Measurements from ENCODE around the gene ADRB1.

Gene ADRB1

DNA sequence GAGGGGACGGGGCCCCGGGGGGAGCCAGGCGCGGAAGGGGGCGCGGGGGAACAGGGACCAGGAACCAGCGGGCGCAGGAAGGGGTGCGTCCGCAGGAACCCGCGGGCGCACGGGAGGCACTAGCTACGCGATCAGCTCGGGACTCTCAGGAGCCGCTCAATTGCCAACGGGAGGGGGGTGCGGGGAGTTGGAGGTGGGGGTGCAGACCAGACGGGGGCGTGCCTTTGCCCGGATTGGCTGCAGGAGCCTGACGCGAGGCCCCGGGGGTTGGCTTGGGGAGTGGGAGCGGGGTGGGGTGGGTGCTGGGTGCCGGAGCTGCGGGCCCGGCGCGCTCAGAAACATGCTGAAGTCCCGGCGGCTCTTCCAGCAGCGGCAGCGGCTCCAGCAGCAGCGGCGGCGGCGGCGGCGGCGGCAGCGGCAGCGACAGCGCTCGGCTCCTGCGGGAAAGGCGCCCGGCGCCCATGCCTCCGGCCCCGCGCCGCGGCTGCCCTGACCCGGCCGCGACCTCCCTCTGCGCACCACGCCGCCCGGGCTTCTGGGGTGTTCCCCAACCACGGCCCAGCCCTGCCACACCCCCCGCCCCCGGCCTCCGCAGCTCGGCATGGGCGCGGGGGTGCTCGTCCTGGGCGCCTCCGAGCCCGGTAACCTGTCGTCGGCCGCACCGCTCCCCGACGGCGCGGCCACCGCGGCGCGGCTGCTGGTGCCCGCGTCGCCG is at the start of gene ADRB1:
Gene ADRB1 (plus strand): TSS at position 335 of the 715 bp plus-strand sequence. CDS start 267 bp downstream, at position 602.
- DNase-seq, result peak; percentile 93

DNA sequence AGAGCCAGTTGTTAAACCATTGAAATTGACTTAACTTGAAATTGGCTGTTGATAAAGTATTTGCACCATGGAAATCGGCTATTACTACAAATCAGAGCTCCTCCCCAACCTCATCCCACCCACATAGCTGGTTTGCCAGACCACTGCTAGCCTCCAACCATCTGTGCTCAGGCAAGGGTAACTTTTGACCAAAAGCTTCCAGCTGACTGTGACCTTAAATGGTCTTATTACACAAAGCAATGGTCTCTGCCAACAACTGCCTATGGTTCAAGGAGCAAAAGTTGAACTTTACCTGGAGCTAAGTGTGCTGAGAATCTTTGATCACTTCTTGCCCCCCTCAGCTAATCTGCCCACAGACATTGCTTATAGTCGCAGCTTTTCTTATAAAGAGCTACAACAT is 48.5 kb upstream of the ADRB1 start:
- no peak for DNase-seq

DNA sequence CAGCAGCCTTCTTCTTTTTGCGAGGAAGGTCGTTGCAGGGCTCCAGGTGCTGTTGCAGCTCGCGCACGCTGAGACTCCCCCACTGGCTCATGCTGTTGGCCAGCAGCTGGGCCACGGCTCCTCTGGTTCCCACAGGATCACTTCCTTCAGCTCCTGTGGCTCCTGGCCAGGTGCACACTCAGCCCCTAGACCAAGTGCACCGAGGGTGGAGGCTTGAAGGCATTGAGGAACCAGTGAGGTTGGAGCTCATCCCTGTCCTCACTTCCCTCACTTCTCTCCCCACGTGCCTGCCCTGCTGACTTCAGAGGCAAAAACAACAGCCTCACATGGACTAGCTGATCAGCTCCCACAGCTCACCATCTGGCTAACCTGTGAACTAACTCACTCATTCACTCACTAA is 46.2 kb upstream of the ADRB1 start:
- DNase-seq, result peak; percentile 39

DNA sequence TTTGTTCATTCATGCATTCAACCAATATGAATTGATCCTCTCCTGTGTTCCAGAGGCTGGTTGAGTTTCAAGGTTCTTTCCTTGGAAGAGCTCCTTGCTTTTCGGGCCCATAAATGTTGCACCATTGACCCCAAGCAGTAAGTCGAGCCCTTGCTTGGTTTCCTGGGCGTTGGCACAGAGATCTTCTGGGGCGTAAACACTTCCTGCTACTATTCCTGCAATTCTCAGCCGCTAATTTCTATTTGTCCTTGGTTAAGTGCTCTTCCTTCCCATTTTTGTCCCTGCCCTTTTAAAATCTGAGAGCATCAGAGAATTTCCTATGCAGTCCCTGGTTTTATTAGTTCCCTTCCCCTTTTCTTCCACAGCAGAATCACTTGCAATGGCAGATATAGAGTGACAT is 44.1 kb upstream of the ADRB1 start:
- DNase-seq, result no peak

GRCh38 chr10:114000457-114001010 is 43.1 kb upstream of the ADRB1 start:
- no peak for DNase-seq

- DNase-seq, result peak; percentile 14
Observed at GRCh38 chr10:114002422-114002821, 41.2 kb upstream of the ADRB1 start.

DNA sequence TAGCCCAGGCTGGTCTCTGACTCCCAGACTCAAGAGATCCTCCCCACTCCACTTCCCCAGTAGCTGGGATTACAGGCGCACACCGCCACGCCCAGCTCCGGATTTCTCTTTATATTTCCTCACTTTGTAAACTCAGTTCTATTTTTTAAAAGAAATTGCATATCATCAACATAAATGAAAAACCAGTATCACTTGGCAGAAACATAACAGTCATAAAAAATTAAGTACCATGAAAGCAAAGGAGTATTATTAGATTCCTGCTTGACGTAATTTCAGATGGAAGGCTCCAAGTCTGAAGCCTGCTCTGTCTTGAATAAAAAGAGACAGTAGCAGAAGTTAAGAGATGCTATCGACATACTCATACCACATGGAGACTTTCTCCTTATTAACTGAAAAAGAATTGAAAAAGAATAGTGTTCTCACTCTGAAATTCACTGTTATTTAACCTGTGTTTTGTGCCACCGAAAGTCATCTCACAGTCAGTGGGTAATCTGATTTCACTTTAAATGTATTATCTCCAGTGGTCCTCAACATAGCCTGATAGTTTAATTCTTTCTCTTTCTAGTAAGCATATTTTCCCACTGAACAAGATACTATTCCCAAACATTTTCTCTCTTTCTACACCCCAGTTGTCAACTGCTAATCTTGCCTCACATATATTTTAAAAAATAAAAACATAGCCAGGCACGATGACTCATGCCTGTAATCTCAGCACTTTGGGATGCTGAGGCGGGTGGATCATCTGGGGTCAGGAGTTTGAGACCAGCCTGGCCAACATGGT is 40.3 kb upstream of the ADRB1 start:
- DNase-seq, result no peak

- DNase-seq, result peak; percentile 65
Observed at GRCh38 chr10:114009281-114009996, 34.2 kb upstream of the ADRB1 start.

DNA sequence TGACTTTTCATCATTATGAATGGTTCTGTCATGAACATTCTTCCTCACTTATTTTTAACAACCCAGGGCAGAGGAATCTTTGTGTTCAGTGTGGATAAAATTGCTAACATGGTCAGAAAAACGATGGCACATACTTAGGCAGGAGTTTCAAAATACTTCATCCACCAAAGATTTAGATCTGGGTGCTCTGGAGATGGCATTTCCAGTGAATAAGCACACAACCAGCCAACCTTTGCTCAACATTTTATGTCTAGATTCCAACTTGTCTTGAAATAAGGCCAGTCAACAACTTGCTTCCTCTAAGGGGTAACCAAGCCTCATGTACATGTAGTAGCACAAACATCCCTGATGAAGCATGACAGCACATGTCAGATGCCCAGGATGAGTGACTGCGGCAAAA is 33.4 kb upstream of the ADRB1 start:
- no peak for DNase-seq

DNA sequence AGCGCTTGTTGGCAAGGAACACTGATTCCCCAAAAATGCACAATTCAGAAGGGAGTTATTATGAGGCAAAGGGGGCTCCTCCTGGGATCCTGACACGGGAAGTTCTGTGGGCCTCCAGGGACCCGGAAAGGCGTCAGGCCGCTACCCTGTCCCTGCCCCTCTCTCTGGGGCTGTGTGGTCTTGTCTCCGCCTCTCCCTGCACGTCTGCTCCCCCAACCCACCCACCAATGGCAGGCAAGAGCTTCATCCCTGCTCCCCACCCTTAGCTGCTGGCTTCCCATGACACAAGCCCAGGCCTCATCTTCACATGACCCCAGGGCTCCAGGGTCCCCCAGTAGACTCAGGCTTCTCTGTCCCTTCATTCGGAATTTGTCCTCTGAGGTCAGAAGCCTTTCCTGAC is 31.0 kb upstream of the ADRB1 start:
- no peak for DNase-seq

GRCh38 chr10:114015708-114016107 is 28.0 kb upstream of the ADRB1 start:
- DNase-seq, result no peak

GRCh38 chr10:114017271-114017670 is 26.4 kb upstream of the ADRB1 start:
- DNase-seq, result no peak

DNA sequence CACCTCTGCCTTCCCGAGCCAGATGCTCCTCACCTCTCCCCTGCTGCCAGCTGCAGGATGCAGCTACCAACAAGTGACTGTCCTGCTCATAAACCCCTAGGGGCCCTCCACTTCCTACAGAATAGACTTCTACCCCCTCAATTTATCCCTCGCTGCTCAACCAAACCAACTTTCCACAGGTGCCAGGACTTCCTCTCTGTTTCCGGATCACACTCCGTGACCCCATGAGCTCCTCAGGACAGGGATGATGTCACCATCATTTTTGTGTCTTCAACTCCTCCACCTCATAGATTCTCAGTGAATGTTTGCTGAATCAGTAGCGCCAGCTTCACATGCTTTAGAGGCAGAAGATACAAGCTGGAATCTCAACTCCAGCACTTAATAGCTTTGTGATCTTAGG is 25.8 kb upstream of the ADRB1 start:
- DNase-seq, result no peak

- no peak for DNase-seq
Observed at GRCh38 chr10:114019226-114019625, 24.4 kb upstream of the ADRB1 start.

GRCh38 chr10:114021154-114021553 is 22.5 kb upstream of the ADRB1 start:
- no peak for DNase-seq

- no peak for DNase-seq
Observed at GRCh38 chr10:114021717-114022680, 21.7 kb upstream of the ADRB1 start.

- no peak for DNase-seq
Observed at GRCh38 chr10:114022766-114023597, 20.7 kb upstream of the ADRB1 start.

GRCh38 chr10:114024876-114025610 is 18.6 kb upstream of the ADRB1 start:
- peak; percentile 13 for DNase-seq

DNA sequence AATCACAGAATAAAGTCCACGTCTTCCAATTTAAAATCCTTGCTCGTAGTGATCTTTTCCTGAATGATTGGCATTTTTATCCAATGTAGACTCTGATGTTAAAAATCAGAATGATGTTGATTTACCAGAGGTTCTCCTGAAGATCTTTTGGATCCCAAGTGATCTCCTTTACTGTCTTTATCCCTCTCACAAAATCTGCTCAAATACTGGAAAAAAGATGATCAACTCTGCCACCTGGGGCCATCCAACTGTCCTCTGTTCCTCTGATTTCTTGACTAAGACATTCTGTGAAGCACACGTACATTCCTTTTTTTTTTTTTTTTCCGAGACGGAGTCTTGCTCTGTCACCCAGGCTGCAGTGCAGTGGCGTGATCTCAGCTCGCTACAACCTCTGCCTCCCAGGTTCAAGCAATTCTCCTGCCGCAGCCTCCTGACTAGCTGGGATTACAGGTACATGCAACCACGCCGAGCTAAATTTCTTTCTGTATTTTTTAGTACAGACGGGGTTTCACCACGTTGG is 18.0 kb upstream of the ADRB1 start:
- no peak for DNase-seq
